SK-N-MC (cell line): ENCODE data around the gene NANOS2.

ENCODE experiments used
- DNase-seq: peaks from one replicate; pipeline ENCODE4 v3.0.0-alpha.2; 2011; ENCODE audit warnings: low read depth, low spot score
- H3K27ac ChIP-seq: fragments of 200-600 bp; sonication (generic); 2 replicates; pipeline ENCODE4 v1.5.1; 2016; ENCODE audit warnings: mixed run types
- H3K36me3 ChIP-seq: fragments of 200-600 bp; sonication (generic); 2 replicates; pipeline ENCODE4 v1.6.1; 2017; ENCODE audit warnings: antibody characterized with exemption, low read length, mixed read lengths; ENCODE audit not compliant: insufficient read depth
- H3K4me3 ChIP-seq: fragments of 200-600 bp; sonication (generic); 2 replicates; pipeline ENCODE4 v1.5.1; 2016
- H3K9ac ChIP-seq: fragments of 200-600 bp; sonication (generic); 2 replicates; pipeline ENCODE4 v1.8.0; 2017; ENCODE audit warnings: mixed run types, mixed read lengths; ENCODE audit not compliant: insufficient read length
- H3K9me3 ChIP-seq: fragments of 200-600 bp; sonication (generic); 2 replicates; pipeline ENCODE4 v1.6.1; 2017; ENCODE audit warnings: low read depth, mild to moderate bottlenecking, antibody characterized with exemption, low read length, moderate library complexity, mixed read lengths
- EZH2 ChIP-seq: fragments of 200-600 bp; sonication (generic); IDR thresholded peaks from one replicate; pipeline ENCODE4 v1.6.1; 2017; ENCODE audit warnings: antibody characterized with exemption
- FOXP2 ChIP-seq: optimal IDR thresholded peaks from 2 replicates; pipeline ENCODE3; 2011; ENCODE audit warnings: mild to moderate bottlenecking, moderate library complexity; ENCODE audit not compliant: insufficient read depth; ENCODE audit errors: extremely low read length, control extremely low read depth
- POLR2AphosphoS5 ChIP-seq: IDR thresholded peaks from 2 replicates; pipeline ENCODE4 v1.6.1; 2012; ENCODE audit warnings: mild to moderate bottlenecking, low read depth, low read length, borderline replicate concordance

The NANOS2 gene

GRCh38 chr19:45935267-45935666 lies 20.7 kb upstream of the NANOS2 start:
- no peak for TF ChIP-seq FOXP2
- no peak for TF ChIP-seq EZH2
- TF ChIP-seq POLR2AphosphoS5: no peak
- no peaks in the 10 kb centered on the region for H3K36me3 ChIP-seq
- H3K9me3 ChIP-seq: no peaks in the 10 kb centered on the region
- H3K4me3 ChIP-seq: no peak overlapping the region
- no peak overlapping the region for H3K27ac ChIP-seq
- H3K9ac ChIP-seq: no peak overlapping the region
- no peak for DNase-seq

GRCh38 chr19:45934551-45935230 lies 20.1 kb upstream of the NANOS2 start:
- Histone ChIP-seq H3K4me3 (no peak overlapping the region), H3K36me3 (no peaks in the 10 kb centered on the region), H3K9me3 (no peaks in the 10 kb centered on the region), H3K27ac (no peak overlapping the region), H3K9ac (no peak overlapping the region)
- TF ChIP-seq POLR2AphosphoS5: no peak
- TF ChIP-seq FOXP2: no peak
- TF ChIP-seq EZH2: no peak
- no peak for DNase-seq

- Histone ChIP-seq H3K27ac (no peak overlapping the region), H3K4me3 (no peak overlapping the region), H3K9me3 (no peaks in the 10 kb centered on the region), H3K9ac (no peak overlapping the region), H3K36me3 (no peaks in the 10 kb centered on the region)
- no peak for DNase-seq
- no peak for TF ChIP-seq FOXP2
- TF ChIP-seq POLR2AphosphoS5: no peak
- TF ChIP-seq EZH2: no peak
These were observed 19.2 kb upstream of the NANOS2 start for GRCh38 chr19:45933759-45934158.

- no peak for DNase-seq
- H3K9me3 ChIP-seq: no peaks in the 10 kb centered on the region
- no peaks in the 10 kb centered on the region for H3K36me3 ChIP-seq
- no peak overlapping the region for H3K27ac ChIP-seq
- H3K9ac ChIP-seq: no peak overlapping the region
- TF ChIP-seq FOXP2 (no peak), POLR2AphosphoS5 (no peak), EZH2 (no peak)
- no peak overlapping the region for H3K4me3 ChIP-seq
These were observed 16.5 kb upstream of the NANOS2 start for GRCh38 chr19:45931055-45931454.

- no peak overlapping the region for H3K9ac ChIP-seq
- no peak overlapping the region for H3K4me3 ChIP-seq
- H3K27ac ChIP-seq: no peak overlapping the region
- TF ChIP-seq EZH2 (no peak), POLR2AphosphoS5 (no peak), FOXP2 (no peak)
- H3K36me3 ChIP-seq: no peaks in the 10 kb centered on the region
- H3K9me3 ChIP-seq: no peaks in the 10 kb centered on the region
- no peak for DNase-seq
These were observed 14.7 kb upstream of the NANOS2 start for GRCh38 chr19:45929247-45929646.

GRCh38 chr19:45927565-45928261 lies 13.1 kb upstream of the NANOS2 start:
- TF ChIP-seq FOXP2 (no peak), POLR2AphosphoS5 (peak; percentile 65; the same call in 1 of the 2 replicates), EZH2 (no peak)
- DNase-seq: peak; percentile 74
- Histone ChIP-seq H3K9me3 (no peaks in the 10 kb centered on the region), H3K27ac (no peak overlapping the region), H3K36me3 (no peaks in the 10 kb centered on the region), H3K4me3 (peak overlapping the region; percentile 71), H3K9ac (peak overlapping the region; percentile 66)

- Histone ChIP-seq H3K4me3 (no peak overlapping the region), H3K27ac (no peak overlapping the region)
- DNase-seq: no peak
These were observed 10.4 kb upstream of the NANOS2 start for GRCh38 chr19:45924891-45925447.

GRCh38 chr19:45922281-45922680 lies 7.7 kb upstream of the NANOS2 start:
- H3K9ac ChIP-seq: no peak overlapping the region
- no peaks in the 10 kb centered on the region for H3K9me3 ChIP-seq
- H3K27ac ChIP-seq: no peak overlapping the region
- no peaks in the 10 kb centered on the region for H3K36me3 ChIP-seq
- no peak for DNase-seq
- H3K4me3 ChIP-seq: no peak overlapping the region
- TF ChIP-seq EZH2 (no peak), FOXP2 (no peak), POLR2AphosphoS5 (no peak)

More at GRCh38 chr19:45924891-45925447, 10.4 kb upstream of the NANOS2 start:
- Histone ChIP-seq H3K9me3 (no peaks in the 10 kb centered on the region), H3K9ac (no peak overlapping the region), H3K36me3 (no peaks in the 10 kb centered on the region)
- no peak for TF ChIP-seq EZH2
- no peak for TF ChIP-seq FOXP2
- no peak for TF ChIP-seq POLR2AphosphoS5
